Cardiac fibroblast (primary cell): ENCODE results near the gene SORD.
"Not testable (repeated sequence)": the region's sequence is repeated elsewhere in the genome, so short reads cannot be mapped to it uniquely, and the experiment has no call there.

Experiments used
- DNase-seq, 2 donors: peaks; one replicate each; pipeline versions ENCODE4 v3.0.0 to v3.0.0-alpha.2; 2010; ENCODE audit warnings: low read depth in 2 of 2
- H3K4me3 ChIP-seq, 2 donors: replicated peaks in 1 of 2; 1 replicate in 1 of 2; 2 replicates in 1 of 2; pipeline ENCODE4 v1.5.1; 2011; ENCODE audit warnings: low read depth in 2 of 2, low read length in 2 of 2, mild to moderate bottlenecking in 2 of 2, moderate library complexity in 1 of 2
- CTCF ChIP-seq: IDR thresholded peaks from one replicate; pipeline ENCODE4 v1.5.1; 2011; ENCODE audit warnings: low read depth, mild to moderate bottlenecking, low read length, inconsistent platforms

SORD gene

GRCh38 chr15:45099549-45100165 is 76.7 kb downstream of the SORD start:
- no peak for TF ChIP-seq CTCF
- DNase-seq, result no peak
- no peak overlapping the region for H3K4me3 ChIP-seq

GRCh38 chr15:45100884-45101625 is 78.1 kb downstream of the SORD start:
- DNase-seq, result no peak
- TF ChIP-seq CTCF, result no peak
- no peak overlapping the region for H3K4me3 ChIP-seq

GRCh38 chr15:45101749-45102148 is 78.8 kb downstream of the SORD start:
- DNase-seq, result no peak
- no peak for TF ChIP-seq CTCF
- H3K4me3 ChIP-seq, result no peak overlapping the region

- TF ChIP-seq CTCF, result no peak
- no peak overlapping the region for H3K4me3 ChIP-seq
- DNase-seq, result no peak
Measured at GRCh38 chr15:45102226-45102625, 79.2 kb downstream of the SORD start.

GRCh38 chr15:45104170-45104569 is 81.2 kb downstream of the SORD start:
- DNase-seq, H3K4me3 ChIP-seq: not testable (repeated sequence)

- no peak overlapping the region for H3K4me3 ChIP-seq
- TF ChIP-seq CTCF, result no peak
- no peak for DNase-seq
Measured at GRCh38 chr15:45105586-45105985, 82.6 kb downstream of the SORD start.

- DNase-seq, result no peak
- no peak for TF ChIP-seq CTCF
Measured at GRCh38 chr15:45106002-45106790, 83.2 kb downstream of the SORD start.

More at GRCh38 chr15:45106002-45106790, 83.2 kb downstream of the SORD start:
- H3K4me3 ChIP-seq, result no peak overlapping the region
